Mammary epithelial cell (primary cell): ENCODE measurements around the gene COL11A1.

ENCODE experiments used
- CTCF ChIP-seq, 2 donors: IDR thresholded peaks in 1 of 2; conservative IDR thresholded peaks in 1 of 2; 2 replicates each; pipeline ENCODE4 v1.5.1; 2011 to 2012; ENCODE audit warnings: inconsistent platforms in 2 of 2, low read length in 2 of 2, mild to moderate bottlenecking in 2 of 2, control low read depth in 1 of 2, low read depth in 1 of 2; ENCODE audit not compliant: insufficient read depth in 1 of 2; ENCODE audit errors: extremely low read depth in 1 of 2
- EZH2 ChIP-seq: IDR thresholded peaks from 2 replicates; pipeline ENCODE4 v1.6.1; 2012; ENCODE audit warnings: low read length, inconsistent platforms, borderline replicate concordance

DNA sequence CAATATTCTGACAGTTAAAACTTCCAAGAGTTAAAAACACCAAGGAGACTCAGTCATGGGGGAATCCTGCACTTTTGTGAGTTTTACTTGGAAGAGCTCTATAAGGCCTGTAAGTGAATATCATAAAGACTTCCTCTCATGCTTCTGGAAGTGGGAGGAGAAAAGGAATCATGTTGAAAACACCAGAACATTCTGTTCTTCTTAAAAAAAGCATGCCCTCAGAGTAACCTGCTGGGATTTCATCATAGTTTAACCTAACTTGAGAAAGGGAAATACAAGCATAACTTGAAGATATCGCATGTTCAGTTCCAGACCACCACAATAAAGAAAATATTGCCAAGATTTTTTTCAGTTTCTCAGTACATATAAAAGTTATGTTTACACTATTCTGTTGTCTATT lies 51.9 kb downstream of the COL11A1 start:
- no peak for TF ChIP-seq CTCF (conservative IDR thresholded peaks at IDR 0.05 in 1 of 2, IDR thresholded peaks at IDR 0.05 in 1 of 2; ENCODE audit: extremely low read depth in 1 of 2, insufficient read depth in 1 of 2, low read depth in 1 of 2, low read length in 2 of 2)
- TF ChIP-seq EZH2 = no peak
